ENCODE results near the gene OLIG1. TPM values are rescaled to one million over a fixed set of nuclear protein-coding genes. Genes with fewer than 3 reads are reported as not detected.

Gene OLIG1
- total RNA-seq, 1 experiment from 2014 or later, result not detected

DNA sequence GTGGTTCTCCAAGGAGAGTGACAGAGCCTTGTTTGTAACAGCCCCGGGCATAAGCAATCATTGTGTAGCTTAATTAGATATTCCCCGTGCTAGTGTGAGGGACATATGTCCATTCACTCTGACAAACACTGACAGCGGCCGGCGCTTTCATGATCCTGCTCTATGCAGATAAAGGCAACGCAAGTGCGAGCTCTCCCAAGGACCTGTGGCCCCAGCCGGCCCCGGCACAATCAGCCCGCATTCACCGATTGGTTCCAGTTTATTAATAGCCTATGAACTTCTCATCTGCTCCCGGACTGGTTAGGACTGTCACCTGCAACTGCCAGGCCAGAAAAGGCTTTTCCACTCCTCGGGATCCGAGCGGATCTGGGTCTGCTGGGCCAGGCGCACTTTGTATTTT is 18.0 kb upstream of the OLIG1 start:
- no TSS peak for BruUV-seq (replicated peaks)
- intact Hi-C loops (cut with micrococcal nuclease; ENCODE audit: unreplicated experiment), result no loop called here

DNA sequence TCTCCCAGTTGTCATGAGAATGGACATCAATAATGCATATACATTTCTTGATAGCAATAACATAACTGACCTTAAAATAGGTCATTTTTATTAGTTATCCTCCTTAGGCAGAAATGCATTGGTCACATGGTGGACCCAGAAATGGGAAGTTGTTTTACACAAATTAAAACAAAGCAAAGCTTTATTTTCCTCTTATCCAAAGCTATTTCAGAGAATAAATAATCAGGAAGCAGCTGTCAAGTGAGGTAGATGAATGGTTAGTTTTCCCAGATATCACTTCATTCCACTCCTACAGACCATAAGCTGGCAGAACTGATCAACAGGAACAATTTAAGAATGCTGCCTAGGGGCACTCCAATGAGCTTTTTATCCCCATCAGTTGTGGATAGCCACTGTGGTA is 16.0 kb upstream of the OLIG1 start:
- Histone ChIP-seq H4K20me1 (ENCODE audit: insufficient read depth) (no peaks in the 10 kb centered on the region), H3F3A (ENCODE audit: insufficient read depth, low read depth) (no peaks in the 10 kb centered on the region), H3K9me2 (ENCODE audit: insufficient read depth) (no peaks in the 10 kb centered on the region), H3K4me2 (no peak overlapping the region), H3K27me3 (ENCODE audit: insufficient read depth, low read depth) (peaks cover 61% of the 10 kb centered on the region), H2AFZ (no peak overlapping the region), H3K4me1 (replicated peaks; ENCODE audit: insufficient read depth) (no peaks in the 10 kb centered on the region), H3K9me3 (ENCODE audit: insufficient read depth, low read depth) (no peaks in the 10 kb centered on the region), H3K4me3 (no peak overlapping the region), H3K27ac (no peak overlapping the region), H3K79me2 (ENCODE audit: low read depth) (no peaks in the 10 kb centered on the region), H3K36me3 (ENCODE audit: low read depth) (no peaks in the 10 kb centered on the region)
- CTCF ChIA-PET, result no interaction called here
- POLR2A ChIA-PET (ENCODE audit: unreplicated experiment), result no interaction called here
- no TSS peak for BruUV-seq (replicated peaks)
- TF ChIP-seq, protein P1, sequence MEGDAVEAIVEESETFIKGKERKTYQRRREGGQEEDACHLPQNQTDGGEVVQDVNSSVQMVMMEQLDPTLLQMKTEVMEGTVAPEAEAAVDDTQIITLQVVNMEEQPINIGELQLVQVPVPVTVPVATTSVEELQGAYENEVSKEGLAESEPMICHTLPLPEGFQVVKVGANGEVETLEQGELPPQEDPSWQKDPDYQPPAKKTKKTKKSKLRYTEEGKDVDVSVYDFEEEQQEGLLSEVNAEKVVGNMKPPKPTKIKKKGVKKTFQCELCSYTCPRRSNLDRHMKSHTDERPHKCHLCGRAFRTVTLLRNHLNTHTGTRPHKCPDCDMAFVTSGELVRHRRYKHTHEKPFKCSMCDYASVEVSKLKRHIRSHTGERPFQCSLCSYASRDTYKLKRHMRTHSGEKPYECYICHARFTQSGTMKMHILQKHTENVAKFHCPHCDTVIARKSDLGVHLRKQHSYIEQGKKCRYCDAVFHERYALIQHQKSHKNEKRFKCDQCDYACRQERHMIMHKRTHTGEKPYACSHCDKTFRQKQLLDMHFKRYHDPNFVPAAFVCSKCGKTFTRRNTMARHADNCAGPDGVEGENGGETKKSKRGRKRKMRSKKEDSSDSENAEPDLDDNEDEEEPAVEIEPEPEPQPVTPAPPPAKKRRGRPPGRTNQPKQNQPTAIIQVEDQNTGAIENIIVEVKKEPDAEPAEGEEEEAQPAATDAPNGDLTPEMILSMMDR (conservative IDR thresholded peaks at IDR 0.05), result no peak
- no peak for TF ChIP-seq EZH2 (IDR thresholded peaks at IDR 0.05; ENCODE audit: low read depth)
- intact Hi-C loops (cut with micrococcal nuclease; ENCODE audit: unreplicated experiment), result no loop called here
- DNase-seq, result no peak

More for the DNA sequence above, 18.0 kb upstream of the OLIG1 start:
- ChIA-PET POLR2A (ENCODE audit: unreplicated experiment) (no interaction called here), CTCF (no interaction called here)
- Histone ChIP-seq H3K9me2 (ENCODE audit: insufficient read depth) (no peaks in the 10 kb centered on the region), H3K79me2 (ENCODE audit: low read depth) (no peaks in the 10 kb centered on the region), H3K27me3 (ENCODE audit: insufficient read depth, low read depth) (peaks cover 62% of the 10 kb centered on the region), H3K4me3 (no peak overlapping the region), H3K27ac (no peak overlapping the region), H4K20me1 (ENCODE audit: insufficient read depth) (no peaks in the 10 kb centered on the region), H3K4me1 (replicated peaks; ENCODE audit: insufficient read depth) (no peaks in the 10 kb centered on the region), H3K36me3 (ENCODE audit: low read depth) (no peaks in the 10 kb centered on the region), H3K9me3 (ENCODE audit: insufficient read depth, low read depth) (no peaks in the 10 kb centered on the region), H3K4me2 (no peak overlapping the region), H2AFZ (no peak overlapping the region), H3F3A (ENCODE audit: insufficient read depth, low read depth) (no peaks in the 10 kb centered on the region)
- DNase-seq, result no peak
- TF ChIP-seq, protein P1 (conservative IDR thresholded peaks at IDR 0.05), result no peak
- no peak for TF ChIP-seq EZH2 (IDR thresholded peaks at IDR 0.05; ENCODE audit: low read depth)

DNA sequence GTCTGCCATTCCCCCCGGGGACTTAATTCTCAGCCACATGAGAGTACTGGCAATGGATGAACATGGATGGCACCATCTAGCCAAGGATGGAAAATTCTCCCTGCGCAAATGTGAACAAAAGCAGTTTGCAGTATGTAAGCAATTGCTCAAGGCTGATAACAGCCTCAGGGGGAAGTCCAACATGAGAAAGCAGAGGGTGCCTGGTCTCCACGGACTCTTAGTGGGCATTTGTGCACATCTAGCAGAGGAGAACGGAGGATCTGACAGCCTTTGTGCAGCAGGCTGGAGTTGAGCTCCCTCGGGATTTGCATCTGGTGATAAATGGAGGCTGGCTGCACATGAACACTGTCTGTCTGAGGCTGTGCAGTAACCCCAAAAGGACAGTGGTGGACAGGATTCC is 13.9 kb upstream of the OLIG1 start:
- Histone ChIP-seq H3K4me2 (no peak overlapping the region), H3K9me3 (ENCODE audit: insufficient read depth, low read depth) (no peaks in the 10 kb centered on the region), H3K9me2 (ENCODE audit: insufficient read depth) (no peaks in the 10 kb centered on the region), H3K4me1 (replicated peaks; ENCODE audit: insufficient read depth) (no peaks in the 10 kb centered on the region), H3K79me2 (ENCODE audit: low read depth) (no peaks in the 10 kb centered on the region), H3K4me3 (no peak overlapping the region), H3F3A (ENCODE audit: insufficient read depth, low read depth) (no peaks in the 10 kb centered on the region), H3K27ac (no peak overlapping the region), H4K20me1 (ENCODE audit: insufficient read depth) (no peaks in the 10 kb centered on the region), H3K27me3 (ENCODE audit: insufficient read depth, low read depth) (peaks cover 63% of the 10 kb centered on the region), H3K36me3 (ENCODE audit: low read depth) (no peaks in the 10 kb centered on the region), H2AFZ (no peak overlapping the region)
- intact Hi-C loops (cut with micrococcal nuclease; ENCODE audit: unreplicated experiment), result no loop called here
- ChIA-PET POLR2A (ENCODE audit: unreplicated experiment) (no interaction called here), CTCF (no interaction called here)
- no TSS peak for BruUV-seq (replicated peaks)
- TF ChIP-seq, protein P1 (conservative IDR thresholded peaks at IDR 0.05), result no peak
- TF ChIP-seq EZH2 (IDR thresholded peaks at IDR 0.05; ENCODE audit: low read depth), result no peak
- DNase-seq, result no peak

Measured in PC-9 (cell line).